Measurements from ENCODE around the gene MTX3.

MTX3 gene

GRCh38 chr5:79947567-79947966, 43.5 kb downstream of the MTX3 start:
- no peak overlapping the region for H3K4me3 ChIP-seq (ENCODE audit: low read depth, low read length)
- no peak for DNase-seq (ENCODE audit: low read depth)
- no peak for TF ChIP-seq CTCF (IDR thresholded peaks at IDR 0.05; ENCODE audit: control insufficient read depth, extremely low read depth, insufficient read depth)

GRCh38 chr5:79938468-79938867, 52.6 kb downstream of the MTX3 start:
- H3K4me3 ChIP-seq (ENCODE audit: low read depth, low read length), result no peak overlapping the region
- no peak for TF ChIP-seq CTCF (IDR thresholded peaks at IDR 0.05; ENCODE audit: control insufficient read depth, extremely low read depth, insufficient read depth)
- DNase-seq (ENCODE audit: low read depth), result no peak

- no peak for TF ChIP-seq CTCF (IDR thresholded peaks at IDR 0.05; ENCODE audit: control insufficient read depth, extremely low read depth, insufficient read depth)
- no peak overlapping the region for H3K4me3 ChIP-seq (ENCODE audit: low read depth, low read length)
- DNase-seq (ENCODE audit: low read depth), result no peak
These were observed 54.3 kb downstream of the MTX3 start for GRCh38 chr5:79936646-79937216.

- no peak overlapping the region for H3K4me3 ChIP-seq (ENCODE audit: low read depth, low read length)
- no peak for DNase-seq (ENCODE audit: low read depth)
- no peak for TF ChIP-seq CTCF (IDR thresholded peaks at IDR 0.05; ENCODE audit: control insufficient read depth, extremely low read depth, insufficient read depth)
These were observed 54.9 kb downstream of the MTX3 start for GRCh38 chr5:79936002-79936645.

- no peak for TF ChIP-seq CTCF (IDR thresholded peaks at IDR 0.05; ENCODE audit: control insufficient read depth, extremely low read depth, insufficient read depth)
- no peak for DNase-seq (ENCODE audit: low read depth)
These were observed 56.4 kb downstream of the MTX3 start for GRCh38 chr5:79934681-79935080.

GRCh38 chr5:79932510-79933504, 58.3 kb downstream of the MTX3 start:
- TF ChIP-seq CTCF (IDR thresholded peaks at IDR 0.05; ENCODE audit: control insufficient read depth, extremely low read depth, insufficient read depth), result no peak
- no peak for DNase-seq (ENCODE audit: low read depth)
- no peak overlapping the region for H3K4me3 ChIP-seq (ENCODE audit: low read depth, low read length)

More at GRCh38 chr5:79934681-79935080, 56.4 kb downstream of the MTX3 start:
- no peak overlapping the region for H3K4me3 ChIP-seq (ENCODE audit: low read depth, low read length)
